D721Med (cell line): ENCODE measurements around the gene BAIAP2L1.

Experiments
- DNase-seq: peaks from one replicate; pipeline ENCODE4 v3.0.0; 2011; ENCODE audit warnings: low spot score; ENCODE audit not compliant: insufficient read length
- FAIRE-seq: peaks from 2 replicates; lab custom pipeline; 2011; peaks lifted over from hg19 to GRCh38; lab: Jason Lieb, UNC
- TF ChIP-seq, protein P1 (sequence below): IDR thresholded peaks from 2 replicates; pipeline ENCODE4 v1.5.1; 2012; ENCODE audit warnings: mild to moderate bottlenecking, control low read depth; ENCODE audit not compliant: insufficient read depth; ENCODE audit errors: missing control alignments

BAIAP2L1 gene

DNA sequence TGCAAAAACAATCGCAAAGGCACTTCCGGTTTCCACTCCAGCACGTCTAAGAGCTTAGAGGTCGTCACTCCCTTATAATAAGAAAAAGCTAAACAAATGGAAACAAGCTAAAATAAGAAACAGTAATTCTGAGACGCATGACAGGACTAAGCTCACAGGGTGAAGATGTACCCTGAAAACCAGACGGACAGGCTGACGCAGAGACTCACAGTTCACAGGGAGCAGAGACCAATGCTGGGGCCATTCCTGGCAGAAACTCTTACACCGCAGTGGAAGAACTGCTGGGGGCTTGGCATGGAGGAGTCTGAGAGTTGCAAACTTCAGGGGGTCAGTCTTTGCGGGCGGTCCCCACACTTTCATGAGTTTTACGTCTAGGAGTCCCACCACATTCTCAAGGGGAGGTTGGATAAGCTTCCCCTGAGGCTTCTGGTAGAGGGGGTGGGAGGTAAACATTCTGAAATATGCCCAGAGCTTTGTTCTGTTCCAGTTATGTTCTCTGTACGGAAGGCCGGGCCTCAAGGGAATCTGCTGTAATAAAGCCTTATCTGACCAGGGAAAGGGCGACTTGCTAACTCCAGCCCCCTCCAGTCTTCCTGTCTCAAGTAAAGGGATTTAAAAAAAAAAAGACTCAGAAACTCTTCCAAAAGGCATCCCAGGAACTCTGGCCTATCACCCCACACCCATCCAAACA is 71.6 kb downstream of the BAIAP2L1 start:
- TF ChIP-seq, protein P1, sequence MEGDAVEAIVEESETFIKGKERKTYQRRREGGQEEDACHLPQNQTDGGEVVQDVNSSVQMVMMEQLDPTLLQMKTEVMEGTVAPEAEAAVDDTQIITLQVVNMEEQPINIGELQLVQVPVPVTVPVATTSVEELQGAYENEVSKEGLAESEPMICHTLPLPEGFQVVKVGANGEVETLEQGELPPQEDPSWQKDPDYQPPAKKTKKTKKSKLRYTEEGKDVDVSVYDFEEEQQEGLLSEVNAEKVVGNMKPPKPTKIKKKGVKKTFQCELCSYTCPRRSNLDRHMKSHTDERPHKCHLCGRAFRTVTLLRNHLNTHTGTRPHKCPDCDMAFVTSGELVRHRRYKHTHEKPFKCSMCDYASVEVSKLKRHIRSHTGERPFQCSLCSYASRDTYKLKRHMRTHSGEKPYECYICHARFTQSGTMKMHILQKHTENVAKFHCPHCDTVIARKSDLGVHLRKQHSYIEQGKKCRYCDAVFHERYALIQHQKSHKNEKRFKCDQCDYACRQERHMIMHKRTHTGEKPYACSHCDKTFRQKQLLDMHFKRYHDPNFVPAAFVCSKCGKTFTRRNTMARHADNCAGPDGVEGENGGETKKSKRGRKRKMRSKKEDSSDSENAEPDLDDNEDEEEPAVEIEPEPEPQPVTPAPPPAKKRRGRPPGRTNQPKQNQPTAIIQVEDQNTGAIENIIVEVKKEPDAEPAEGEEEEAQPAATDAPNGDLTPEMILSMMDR, result no peak
- DNase-seq (no peak), FAIRE-seq (no peak)

DNA sequence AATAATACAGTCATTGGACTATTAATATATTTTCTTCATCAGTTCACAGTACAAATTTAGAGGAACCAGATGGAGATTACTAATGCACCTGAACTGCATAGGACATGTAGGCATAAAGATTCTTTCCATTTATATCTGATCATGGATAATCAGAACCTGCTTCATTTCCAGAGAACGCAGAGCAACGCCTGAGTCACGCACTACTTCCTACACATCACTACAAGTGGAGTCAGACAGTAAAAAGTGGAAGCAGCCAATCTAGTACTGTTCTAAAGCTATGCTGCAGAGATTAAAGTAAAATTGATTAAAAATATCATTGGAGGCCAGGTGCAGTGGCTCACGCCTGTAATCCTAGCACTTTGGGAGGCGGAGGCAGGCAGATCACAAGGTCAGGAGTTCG is 76.1 kb downstream of the BAIAP2L1 start:
- DNase-seq (no peak), FAIRE-seq (no peak)
- TF ChIP-seq, protein P1, result no peak

DNA sequence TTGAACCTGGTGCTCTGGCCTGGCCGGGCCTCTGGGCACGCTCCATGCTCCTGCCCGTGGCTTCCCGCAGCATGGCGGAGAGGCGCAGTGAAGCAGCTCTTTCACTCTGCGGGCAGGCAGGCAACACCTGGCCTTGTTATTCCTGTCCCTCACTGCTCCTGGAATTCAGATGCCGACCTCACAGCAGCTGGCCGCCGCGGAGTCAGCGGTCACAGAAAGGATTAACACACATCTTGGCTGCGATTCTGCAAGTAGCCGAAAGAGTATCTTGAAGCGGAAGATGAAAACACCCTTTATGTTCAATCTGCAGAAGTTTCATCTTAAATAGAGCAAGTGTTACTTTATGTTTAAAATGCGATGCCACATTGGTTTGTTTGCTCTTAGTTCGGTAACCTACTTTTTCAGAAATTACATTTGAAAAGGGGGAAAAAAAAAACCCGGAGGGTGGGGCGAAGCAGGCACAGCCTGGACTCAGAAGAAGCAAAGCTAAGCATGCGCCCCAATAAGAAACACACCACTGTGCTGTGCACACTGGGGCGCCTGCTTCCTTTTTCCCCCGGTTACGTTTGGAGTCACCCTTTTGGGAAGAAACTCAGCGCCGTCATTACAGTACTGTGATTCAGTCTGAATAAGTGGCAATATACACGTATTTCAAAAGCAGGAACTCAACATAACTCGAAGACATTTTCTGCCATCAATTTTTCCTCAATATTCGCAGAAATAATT is 77.1 kb downstream of the BAIAP2L1 start:
- FAIRE-seq (no peak), DNase-seq (no peak)
- TF ChIP-seq, protein P1, result no peak

DNA sequence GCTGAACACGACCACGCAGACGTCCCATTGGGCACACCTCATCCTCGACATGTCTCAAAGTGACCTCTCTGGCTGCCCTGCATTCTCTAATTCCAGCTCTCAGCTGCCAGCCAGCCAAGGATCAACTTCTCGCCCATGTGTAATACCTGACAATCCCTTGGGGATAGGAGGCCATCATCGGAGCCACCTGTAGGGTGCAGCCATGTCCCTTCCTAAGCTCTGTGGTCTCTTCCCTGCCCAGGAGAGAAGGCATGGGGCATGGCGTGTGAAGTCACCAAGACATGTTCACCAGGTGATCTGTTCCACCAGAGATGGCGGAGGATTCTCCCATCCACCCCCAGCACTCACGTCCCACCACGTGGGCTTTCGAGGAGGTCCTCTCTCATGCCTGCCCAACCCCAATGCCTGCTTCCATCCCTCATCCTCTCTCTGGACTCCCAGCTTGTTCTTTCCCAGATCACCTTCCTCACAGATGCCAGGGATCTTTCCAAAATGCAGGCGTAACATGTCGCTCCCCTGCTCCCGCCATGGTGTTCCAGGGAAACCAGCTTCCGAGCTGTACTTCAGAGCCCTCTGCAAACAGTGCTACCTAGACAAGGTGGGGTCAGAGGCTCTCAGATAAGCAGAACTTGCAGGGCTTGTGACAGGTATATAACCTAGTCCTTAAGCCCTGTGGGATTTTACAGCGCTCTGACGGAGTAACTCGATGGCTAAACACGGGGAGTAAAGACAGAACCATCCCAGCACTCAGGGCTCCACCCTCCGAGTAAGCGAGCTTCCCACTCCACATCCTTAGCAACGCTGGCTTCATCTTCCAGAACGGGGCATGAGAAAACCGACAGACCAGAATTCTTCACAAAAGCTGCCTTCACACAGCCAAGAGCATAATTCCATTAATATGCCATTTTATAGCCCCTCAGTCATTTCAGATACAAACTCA is 78.3 kb downstream of the BAIAP2L1 start:
- DNase-seq (no peak), FAIRE-seq (no peak)
- TF ChIP-seq, protein P1, result no peak

DNA sequence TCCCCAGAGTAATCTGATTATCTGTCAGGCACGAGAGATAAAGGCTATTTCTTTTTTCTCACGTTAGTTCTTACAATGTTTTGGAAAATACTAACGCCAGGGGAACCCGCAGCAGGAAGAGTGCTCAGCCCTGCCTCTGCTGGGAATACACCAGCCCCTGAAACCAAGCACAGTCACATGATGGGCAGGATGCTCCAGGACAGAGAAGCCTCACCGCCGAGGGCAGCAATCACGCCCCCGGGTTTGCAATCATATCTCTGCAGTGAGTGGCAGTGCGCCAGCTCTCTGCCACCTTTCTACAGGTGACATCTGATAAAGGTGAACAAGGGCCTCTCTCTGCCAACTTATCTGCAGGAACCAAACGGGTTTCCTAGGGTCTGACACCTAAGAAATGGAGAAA is 79.6 kb downstream of the BAIAP2L1 start:
- TF ChIP-seq, protein P1, result no peak
- FAIRE-seq, result no peak
- no peak for DNase-seq

DNA sequence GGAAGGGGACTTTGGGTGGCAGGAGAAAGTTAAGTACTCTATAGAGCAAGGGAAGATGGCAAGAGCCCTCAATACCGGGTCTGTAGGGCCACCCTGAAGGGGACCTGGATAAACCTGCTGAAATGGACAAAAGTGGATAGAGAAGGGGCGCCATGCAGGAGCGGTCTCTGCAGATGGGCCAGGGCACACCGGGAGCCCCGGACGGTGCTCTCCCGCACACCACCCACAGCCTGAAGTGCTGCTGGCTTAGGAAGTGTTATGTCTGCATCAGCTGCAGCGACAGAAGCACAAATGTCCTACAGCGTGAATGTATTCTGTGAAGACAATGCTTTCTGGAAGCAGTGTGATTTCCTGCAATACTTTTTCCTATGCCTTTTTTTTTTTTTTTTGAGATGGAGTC is 81.7 kb downstream of the BAIAP2L1 start:
- FAIRE-seq (no peak), DNase-seq (no peak)

More for the DNA sequence above, 81.7 kb downstream of the BAIAP2L1 start:
- TF ChIP-seq, protein P1, result no peak
